Measurements from ENCODE around the gene GALNT2.

Gene GALNT2

DNA sequence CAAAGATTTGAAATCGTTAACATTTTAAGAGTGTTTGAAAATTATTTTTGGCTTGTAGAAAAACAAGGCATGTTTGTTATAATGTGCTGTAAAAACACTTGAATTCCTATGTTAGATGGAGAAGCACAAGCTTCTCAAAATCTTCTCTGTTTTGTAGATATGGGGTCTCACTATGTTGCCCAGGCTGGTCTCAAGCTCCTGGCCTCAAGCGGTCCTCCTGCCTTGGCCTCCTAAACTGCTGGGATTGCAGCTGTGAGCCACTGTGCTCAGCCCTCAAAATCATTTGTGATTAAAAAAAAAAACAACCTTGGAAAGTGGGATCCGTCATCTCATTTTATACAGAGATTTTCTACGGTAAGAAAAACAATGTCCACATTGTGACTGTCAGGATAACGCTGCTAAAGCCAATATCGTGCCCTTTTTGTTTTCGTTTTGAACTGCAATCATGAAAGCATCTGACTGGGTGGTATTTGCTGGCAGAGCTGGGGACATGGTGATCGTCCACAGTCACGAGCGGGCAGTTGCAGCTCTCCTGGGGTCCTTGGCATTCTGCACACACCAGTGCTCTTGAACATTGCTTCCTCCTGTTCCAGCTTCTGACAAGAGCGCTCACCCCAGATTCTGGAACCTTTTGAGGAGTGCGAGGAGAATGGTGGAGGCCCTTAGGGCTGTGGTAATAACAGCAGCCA is 246.6 kb downstream of the GALNT2 start:
- DNase-seq: no peak

DNA sequence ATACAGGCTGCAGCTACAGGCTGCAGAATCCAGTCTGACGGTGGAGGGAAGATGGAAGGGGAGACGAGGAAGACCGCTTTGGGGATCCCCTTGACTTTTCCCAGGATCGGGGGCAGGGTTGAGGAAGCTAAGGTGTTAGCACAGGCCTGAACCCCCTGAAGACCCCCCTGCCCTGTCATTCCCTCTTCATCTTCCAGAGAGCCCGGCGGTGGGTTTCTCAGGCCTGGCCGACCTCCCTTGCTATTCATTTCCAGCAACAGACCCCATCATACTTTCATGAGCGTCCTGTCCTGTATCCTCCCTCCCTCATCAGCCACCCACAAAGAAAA is 247.1 kb downstream of the GALNT2 start:
- no peak for DNase-seq

DNA sequence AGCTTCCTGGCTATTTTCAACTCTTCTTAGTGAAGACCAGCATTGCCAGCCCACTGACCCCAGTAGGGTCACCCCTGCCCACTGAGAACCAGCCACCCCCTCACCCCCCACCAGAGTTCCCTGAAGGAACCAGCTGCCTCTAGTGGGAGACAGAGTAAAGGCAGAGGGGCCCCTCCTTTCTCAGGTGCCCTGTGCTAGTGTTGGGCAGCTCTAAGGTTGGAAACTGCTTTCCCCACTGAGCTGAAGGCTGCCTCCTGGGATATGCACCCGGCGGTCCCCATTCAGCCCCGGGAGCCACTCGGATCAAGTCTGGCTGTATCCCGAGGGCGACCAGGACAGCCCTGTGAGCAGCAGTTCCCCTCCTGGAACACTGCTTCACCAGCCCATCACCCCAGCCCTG is 248.1 kb downstream of the GALNT2 start:
- DNase-seq: no peak

DNA sequence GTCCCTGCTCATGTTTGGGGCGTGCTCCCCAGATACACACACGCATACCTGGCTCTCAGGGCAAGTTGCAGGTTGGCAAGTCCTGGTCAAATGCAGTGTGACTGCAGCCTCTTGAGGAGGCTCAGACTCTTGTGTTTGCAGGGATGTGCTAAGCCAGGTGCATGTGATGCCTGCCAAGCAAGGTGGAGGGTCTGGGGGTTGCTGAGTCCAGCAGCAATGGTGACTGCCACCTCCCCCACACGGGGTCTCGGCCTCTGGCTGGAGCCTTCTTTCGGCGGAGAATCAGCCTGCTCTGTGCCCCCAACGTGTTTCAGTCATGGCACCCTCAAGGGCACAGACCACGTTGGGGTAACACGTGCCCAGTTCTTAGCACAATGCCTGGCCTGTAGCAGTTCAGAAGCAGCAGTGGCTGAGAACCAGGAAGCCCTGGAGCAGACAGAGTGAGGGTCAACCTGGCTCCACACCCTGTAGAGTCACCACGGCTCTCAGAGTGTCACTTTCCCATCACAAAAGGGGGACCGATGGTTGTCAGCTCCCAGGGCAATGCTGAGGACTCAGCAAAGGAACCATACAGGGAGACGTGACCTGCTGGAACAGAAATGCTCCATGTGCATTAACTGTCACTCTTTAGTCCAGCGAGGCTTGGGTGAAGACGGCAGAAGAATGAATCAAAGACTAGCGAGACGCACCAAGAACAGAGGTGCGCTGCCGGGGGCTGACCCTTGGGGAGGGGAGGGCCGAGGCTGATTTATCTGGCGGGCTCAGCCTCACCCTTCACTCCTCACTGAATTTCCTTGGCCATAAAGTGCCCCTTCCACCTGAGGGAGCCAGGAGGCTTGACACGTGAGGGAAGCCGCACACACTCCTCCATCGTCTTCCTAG is 250.1 kb downstream of the GALNT2 start:
- DNase-seq: no peak

DNA sequence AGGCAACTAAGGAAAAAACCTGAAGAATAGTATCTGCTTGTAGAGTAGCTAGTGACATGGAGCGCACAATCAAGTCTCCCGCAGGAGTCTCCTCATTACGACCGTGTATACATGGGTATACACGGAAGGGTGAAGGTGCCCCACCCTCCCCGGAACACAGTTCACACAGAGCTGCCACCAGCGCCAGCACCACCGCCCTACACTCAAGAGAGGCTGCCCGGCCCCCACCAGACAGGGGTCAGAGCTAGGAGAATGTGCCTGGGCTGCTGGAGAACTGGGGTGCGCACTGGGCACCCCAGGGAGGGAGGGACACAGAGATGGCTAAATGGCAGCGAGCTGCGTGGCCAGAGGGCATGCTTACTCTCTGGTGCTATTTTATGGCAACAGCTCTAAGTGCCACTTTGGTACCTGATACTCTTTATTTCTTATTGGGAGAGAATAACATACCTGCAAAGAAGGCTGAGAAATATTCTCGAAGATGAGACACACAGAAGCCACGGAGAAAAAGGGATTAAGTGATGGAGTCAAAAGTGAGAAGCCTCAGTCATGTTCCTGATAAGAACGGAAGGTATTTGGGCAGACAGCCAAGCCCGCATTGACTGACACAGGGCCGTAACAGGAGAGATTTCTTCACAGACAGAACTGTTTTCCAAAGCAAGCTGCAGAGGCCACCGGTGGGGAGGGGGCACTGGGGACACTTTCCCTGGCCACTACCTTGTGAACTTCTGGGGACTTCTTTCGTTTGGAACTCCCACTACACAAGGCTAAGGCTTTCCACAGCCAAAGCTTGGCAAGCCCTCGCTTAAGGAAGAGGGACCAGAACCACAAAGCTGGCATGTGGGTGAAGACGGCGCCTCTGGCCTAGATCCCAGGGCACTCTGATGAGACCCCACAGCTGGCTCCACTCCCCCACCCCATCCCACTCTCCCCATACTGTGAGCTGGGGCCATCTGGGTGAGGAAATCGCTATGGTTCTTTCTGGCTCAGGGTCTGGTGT is 251.1 kb downstream of the GALNT2 start:
- DNase-seq: no peak

DNA sequence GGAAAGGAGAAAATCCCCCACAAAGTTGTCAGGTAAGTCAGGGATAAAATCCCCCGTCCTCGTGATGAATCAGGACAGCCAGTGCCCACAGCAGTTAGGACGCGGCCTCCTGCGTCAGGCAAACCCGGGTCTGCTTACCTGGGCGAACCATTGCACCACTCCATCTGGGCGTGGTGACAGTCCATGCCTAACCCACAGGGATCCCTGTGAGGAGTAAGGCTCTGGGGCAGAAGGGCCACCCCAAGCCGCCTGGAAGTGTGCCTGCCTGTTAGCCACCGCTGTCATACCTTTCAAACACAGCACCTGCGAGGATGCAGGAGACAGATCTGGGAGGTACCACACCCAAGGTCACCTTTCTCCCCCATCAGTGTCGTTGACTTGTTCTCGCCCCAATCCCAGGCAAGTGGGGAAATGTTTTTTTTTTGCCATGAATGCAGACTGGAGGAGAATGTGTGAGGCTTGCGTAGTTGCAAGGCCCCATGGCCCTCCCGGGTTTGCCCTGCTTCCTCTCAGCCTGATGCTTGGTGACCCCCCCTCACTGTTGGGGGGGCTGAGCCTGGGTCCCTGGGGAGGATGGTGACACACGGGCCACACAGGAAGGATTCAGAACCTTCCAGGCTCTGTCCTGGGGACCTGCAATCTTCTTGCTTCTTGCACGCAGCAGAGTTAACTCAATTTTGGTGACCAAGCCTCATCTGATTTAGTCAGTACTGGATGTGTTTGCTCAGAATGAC is 252.1 kb downstream of the GALNT2 start:
- no peak for DNase-seq

DNA sequence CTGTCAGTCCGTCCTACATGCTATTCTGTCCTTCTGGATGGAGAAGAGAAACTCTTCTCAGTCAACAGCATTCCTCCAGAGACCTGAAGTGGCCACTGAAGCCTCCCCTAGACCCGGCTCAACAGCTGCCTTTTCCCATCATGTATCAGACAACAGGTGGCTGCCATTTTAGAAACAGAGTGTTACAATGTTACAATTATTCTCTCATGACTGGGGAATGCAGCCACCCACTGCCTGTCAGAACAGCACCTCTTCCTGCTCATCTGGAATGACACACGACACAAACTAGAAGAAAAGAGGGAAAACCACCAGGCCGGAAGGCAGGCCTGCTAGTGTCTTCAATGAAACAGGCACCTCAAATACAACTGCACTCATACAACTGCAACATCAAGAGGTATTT is 253.8 kb downstream of the GALNT2 start:
- no peak for DNase-seq

DNA sequence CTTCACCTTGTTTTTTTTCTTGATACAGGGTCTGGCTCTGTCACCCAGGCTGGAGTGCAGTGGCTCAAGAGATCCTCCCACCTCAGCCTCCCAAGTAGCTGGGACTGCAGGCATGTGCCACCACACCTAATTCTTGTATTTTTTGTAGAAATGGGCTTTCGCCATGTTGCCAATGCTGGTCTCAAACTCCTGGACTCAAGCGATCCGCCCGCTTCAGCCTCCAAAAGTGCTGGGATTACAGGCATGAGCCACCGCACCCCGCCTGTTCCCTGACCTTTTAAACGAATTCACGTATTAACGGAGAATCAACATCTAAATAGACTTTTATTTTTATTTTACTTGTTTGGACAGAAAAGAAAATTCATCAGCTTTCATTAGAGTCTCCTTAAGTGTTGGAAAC is 254.3 kb downstream of the GALNT2 start:
- DNase-seq: no peak

DNA sequence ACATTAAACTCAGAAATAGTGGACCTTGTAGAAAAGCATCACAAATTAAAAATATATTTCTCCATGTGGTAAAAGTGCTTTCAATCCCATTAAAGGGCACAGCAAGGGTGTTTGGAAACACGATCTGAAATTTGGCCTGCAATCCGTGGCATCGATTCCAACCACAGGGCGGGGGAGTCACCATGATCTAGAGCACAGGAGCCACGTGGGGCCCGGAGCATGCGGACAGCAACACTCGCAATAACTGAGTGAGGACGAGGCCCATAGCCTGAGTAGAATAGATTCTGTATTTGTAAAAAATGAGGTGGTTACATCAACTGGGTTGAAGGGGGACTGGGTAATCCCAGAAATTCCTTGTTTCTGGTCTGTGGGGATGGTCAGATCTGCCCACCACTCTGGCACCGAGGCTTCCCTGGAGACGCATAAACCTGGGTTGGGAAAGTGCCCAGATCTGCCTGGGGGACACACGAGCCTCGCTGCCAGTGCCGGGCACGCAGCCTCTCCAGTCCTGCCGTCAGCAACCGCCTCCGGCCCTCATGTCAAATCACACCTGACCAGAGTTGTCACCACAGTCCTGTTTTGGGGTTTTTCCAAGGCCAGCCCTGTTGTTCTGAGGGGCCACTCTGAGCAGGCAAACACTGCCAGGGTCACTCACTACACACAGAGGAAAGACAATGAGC is 254.8 kb downstream of the GALNT2 start:
- no peak for DNase-seq

DNA sequence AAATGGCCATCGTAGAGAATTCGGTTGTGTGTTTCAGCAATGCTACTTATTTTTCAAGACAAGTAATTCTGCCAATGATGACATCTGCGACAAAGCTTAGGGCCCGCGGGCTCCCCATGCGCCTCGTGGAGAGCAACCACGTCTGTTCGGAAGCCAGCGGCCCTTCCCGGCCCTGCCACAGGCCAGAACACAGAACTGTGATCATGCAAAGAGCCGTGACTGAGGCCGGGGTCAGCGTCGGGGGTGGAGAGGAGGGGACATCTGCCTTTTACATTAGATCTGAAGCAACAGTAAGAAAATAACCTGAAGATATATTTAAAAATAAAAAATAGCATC is 255.4 kb downstream of the GALNT2 start:
- no peak for DNase-seq

DNA sequence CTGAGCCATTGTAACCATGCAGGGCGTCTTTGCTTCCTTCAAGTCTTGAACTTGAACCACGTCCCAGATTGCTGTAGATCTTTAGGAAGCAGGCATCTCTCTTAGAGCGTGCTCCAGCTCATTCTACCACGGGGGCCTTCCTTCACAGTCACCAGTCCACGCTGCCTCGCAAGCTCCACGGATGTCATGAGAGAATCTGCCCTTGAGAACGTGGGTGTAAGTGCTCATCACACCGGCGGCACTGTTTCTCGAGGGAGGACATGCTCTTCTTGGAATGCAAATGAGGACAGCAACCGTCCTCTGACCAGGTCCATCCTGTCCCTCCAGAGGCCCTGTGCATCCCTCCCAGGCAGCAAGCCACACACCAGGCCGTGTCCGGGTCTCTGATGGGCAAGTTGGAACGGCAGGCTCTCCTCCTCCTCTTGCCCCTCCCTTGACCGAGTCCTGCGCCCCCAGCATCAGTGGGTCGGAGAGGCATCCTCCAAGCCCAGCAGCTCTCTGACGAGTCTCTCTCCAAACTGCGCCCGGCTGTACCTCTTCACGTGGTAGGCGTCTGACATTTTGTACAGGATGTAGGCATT is 256.0 kb downstream of the GALNT2 start:
- no peak for DNase-seq

DNA sequence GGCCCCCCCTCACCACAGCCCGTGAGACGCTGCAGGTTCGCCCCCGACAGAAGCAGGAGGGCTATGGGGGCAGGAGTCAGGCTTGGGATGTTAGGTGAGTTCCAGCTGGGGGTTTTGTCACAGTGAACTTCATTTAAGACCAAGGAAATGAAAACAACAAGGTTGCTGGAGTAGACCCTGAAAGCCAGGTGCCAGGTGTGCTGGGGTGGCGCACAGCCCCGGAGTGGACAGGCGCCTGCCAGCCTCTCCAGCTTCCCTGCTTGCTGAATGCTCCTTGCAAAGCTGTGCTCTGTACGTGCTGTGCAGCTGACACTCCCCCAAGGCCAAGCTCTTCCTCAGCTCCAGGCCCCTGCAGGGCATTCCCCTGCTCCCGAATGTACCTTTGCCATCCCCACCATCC is 256.6 kb downstream of the GALNT2 start:
- DNase-seq: no peak

DNA sequence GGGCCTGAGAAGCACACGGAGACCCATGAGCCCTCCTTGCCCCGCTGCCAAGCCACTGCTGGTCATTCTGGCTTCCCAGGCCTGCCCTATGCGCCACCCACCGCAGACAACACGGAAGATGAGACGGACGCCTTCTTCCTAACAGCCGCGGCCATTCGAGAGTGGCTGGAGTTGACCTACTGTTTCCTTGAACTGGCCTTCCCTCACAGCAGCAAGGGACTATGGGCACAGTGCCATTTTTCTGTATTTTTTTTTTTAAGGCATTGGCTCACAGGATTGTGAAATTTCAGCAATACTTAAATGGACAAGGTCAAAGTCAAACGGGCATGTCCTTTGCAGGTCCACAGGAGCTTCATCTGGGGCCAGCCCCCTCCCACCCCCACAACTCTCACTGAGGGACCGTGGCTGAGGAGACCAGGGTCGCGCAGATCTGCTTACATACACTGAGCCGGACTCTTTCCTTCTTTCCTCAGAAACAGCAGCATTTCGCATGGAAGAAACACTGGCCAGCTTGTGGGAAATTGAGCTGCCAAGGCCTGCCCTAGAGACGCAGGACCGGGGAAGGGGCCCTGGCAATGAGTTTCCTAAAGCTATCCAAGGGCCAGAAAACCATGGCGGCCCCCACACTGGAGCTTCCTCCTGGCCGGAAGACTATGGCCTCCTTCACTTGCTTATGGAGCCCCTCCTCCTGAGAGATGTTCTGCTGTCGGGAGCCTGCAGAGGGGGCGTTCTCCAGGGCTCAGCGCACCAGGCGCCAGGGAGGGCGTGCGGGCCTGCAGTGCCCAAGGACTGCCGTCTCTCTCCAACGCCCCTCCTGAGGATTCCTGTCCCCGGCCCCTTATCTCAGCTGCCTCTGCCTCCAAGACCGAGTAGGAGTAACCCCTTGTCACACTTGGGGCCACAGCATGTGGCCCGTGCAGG is 260.2 kb downstream of the GALNT2 start:
- DNase-seq: no peak

DNA sequence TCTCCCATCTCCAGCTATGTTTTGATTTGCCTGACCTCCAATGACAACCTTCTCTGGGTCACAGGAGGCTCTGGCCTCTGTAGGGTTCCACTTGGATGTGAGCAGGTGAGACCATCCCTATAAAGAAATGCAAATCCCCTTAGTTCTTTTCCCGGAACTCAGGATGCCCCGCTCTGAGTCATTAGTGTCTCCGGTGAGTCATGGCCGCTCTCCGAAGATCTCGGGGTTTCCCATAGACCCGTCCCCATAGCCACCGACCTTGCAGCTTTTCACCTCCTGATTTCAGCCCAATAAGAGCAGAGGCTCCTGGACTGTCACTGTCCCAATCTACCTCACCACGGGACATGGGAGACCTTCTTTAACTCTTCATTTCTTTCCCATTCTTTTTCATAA is 260.9 kb downstream of the GALNT2 start:
- DNase-seq: no peak

DNA sequence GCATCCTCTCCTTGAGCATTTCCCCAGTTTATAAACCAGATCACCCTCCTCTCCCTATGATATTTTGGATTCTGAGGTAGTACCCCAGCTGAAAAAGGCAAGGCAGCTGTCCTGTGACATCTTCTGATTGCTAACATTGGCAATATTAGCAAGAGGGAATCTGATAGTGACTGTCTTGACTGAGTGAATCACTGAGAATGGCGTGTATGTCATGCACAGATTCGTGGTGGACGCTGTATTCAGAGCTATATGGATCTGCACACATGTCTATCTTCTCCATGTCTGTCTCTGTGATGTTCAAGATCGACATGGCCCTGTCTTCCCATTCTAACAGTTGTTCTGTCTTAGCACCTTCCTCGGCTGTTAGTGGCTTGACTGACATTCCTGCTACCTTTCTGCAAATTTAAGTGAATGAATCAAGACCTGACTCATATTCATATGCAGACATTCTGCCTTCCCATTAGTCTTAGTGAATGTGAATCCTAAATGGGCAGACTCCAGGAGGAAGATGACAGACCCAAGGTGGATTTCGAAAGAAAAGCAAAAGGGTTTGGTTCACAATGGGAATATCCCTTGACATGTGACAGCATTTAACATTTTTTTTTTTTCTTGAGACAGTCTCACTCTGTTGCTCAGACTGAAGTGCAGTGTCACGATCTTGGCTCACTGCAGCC is 261.4 kb downstream of the GALNT2 start:
- no peak for DNase-seq

DNA sequence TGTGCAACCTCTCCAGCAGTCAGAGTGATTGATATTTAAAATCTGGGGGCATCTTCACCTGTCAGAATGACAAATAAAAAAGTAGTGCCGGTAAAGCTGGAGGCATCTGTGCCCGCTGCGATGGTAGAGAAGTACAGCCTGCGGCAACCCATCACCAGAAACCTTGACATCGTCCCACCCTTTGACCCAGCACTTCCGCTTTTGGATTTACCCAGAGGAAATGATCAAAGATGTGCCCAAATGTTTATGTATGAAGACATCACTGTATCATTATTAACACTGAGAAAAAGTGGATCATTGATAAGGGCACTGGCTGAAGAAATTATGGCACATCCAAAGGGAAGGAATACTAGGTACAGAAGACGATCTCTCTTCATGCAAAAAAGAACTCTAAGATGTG is 263.1 kb downstream of the GALNT2 start:
- no peak for DNase-seq
